Stimulated activated CD8-positive, alpha-beta memory T cell treated with anti-CD3 and anti-CD28 coated beads, Interleukin-4, amount 100 ng/mL, for 1 hour (primary cell): ENCODE results near the gene ZNF169.
"Not testable (repeated sequence)": the region's sequence is repeated elsewhere in the genome, so short reads cannot be mapped to it uniquely, and the experiment has no call there.

Experiments used
- DNase-seq, 2 donors: peaks; one replicate each; pipeline ENCODE4 v3.0.0-alpha.2; 2020; ENCODE audit warnings: low read depth in 2 of 2, low spot score in 1 of 2

Gene ZNF169

GRCh38 chr9:94286116-94286515 is 27.0 kb downstream of the ZNF169 start:
- no peak for DNase-seq

GRCh38 chr9:94287877-94288513 is 28.9 kb downstream of the ZNF169 start:
- no peak for DNase-seq

GRCh38 chr9:94289691-94290090 is 30.6 kb downstream of the ZNF169 start:
- no peak for DNase-seq

GRCh38 chr9:94298949-94299599 is 40.0 kb downstream of the ZNF169 start:
- no peak for DNase-seq

- DNase-seq: no peak
Measured at GRCh38 chr9:94300470-94301301, 41.6 kb downstream of the ZNF169 start.

GRCh38 chr9:94301583-94301982 is 42.5 kb downstream of the ZNF169 start:
- no peak for DNase-seq

GRCh38 chr9:94302426-94302825 is 43.3 kb downstream of the ZNF169 start:
- DNase-seq: no peak

GRCh38 chr9:94303321-94303720 is 44.2 kb downstream of the ZNF169 start:
- no peak for DNase-seq

GRCh38 chr9:94315034-94315984 is 56.2 kb downstream of the ZNF169 start:
- not testable (repeated sequence) for DNase-seq

GRCh38 chr9:94316236-94316635 is 57.1 kb downstream of the ZNF169 start:
- DNase-seq: not testable (repeated sequence)

- DNase-seq: not testable (repeated sequence)
Measured at GRCh38 chr9:94317949-94318657, 59.0 kb downstream of the ZNF169 start.

GRCh38 chr9:94322342-94322940 is 63.3 kb downstream of the ZNF169 start:
- not testable (repeated sequence) for DNase-seq

GRCh38 chr9:94323153-94323798 is 64.2 kb downstream of the ZNF169 start:
- DNase-seq: not testable (repeated sequence)

- DNase-seq: not testable (repeated sequence)
Measured at GRCh38 chr9:94325583-94325982, 66.5 kb downstream of the ZNF169 start.

- DNase-seq: not testable (repeated sequence)
Measured at GRCh38 chr9:94328544-94328943, 69.4 kb downstream of the ZNF169 start, which contains the start of gene NUTM2F. Gene NUTM2F, minus strand, starts transcription at chr9:94328644. Its CDS starts 21 bp downstream, at chr9:94328623.

- not testable (repeated sequence) for DNase-seq
Measured at GRCh38 chr9:94336445-94336844, 77.3 kb downstream of the ZNF169 start.

- not testable (repeated sequence) for DNase-seq
Measured at GRCh38 chr9:94338723-94339122, 79.6 kb downstream of the ZNF169 start.

GRCh38 chr9:94339657-94340056 is 80.6 kb downstream of the ZNF169 start:
- not testable (repeated sequence) for DNase-seq

GRCh38 chr9:94340750-94341149 is 81.7 kb downstream of the ZNF169 start:
- not testable (repeated sequence) for DNase-seq
